ENCODE data around the gene FIS1.
"Not testable (repeated sequence)": the region's sequence is repeated elsewhere in the genome, so short reads cannot be mapped to it uniquely, and the experiment has no call there.

Gene FIS1

DNA sequence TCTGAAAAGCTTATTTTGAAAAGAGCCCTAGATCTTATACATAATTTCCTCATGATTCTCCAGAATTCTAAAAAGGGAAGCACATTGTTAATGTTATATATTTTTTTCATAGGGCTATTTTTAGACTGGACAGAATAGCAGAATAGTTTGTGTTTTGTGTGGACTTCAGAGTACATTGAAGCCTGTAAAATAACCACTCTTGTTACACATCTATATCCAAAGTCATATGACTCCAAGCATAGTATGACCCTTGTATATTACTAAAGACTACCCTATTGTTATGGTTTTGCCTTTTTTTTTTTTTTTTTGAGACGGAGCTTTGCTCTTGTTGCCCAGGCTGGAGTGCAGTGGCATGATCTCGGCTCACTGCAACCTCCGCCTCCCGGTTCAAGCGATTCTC lies 26.1 kb upstream of the FIS1 start:
- in situ Hi-C loops (cut with MboI; ENCODE audit: low sequenced_read_pairs, unreplicated experiment), result no loop called here
- no peak for DNase-seq (ENCODE audit: low spot score)
- TF ChIP-seq, protein P1, sequence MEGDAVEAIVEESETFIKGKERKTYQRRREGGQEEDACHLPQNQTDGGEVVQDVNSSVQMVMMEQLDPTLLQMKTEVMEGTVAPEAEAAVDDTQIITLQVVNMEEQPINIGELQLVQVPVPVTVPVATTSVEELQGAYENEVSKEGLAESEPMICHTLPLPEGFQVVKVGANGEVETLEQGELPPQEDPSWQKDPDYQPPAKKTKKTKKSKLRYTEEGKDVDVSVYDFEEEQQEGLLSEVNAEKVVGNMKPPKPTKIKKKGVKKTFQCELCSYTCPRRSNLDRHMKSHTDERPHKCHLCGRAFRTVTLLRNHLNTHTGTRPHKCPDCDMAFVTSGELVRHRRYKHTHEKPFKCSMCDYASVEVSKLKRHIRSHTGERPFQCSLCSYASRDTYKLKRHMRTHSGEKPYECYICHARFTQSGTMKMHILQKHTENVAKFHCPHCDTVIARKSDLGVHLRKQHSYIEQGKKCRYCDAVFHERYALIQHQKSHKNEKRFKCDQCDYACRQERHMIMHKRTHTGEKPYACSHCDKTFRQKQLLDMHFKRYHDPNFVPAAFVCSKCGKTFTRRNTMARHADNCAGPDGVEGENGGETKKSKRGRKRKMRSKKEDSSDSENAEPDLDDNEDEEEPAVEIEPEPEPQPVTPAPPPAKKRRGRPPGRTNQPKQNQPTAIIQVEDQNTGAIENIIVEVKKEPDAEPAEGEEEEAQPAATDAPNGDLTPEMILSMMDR (IDR thresholded peaks at IDR 0.05; ENCODE audit: borderline replicate concordance, control extremely low read depth, extremely low read depth, insufficient read depth, missing control alignments), result no peak

- in situ Hi-C loops (cut with MboI; ENCODE audit: low sequenced_read_pairs, unreplicated experiment), result no loop called here
- TF ChIP-seq, protein P1 (IDR thresholded peaks at IDR 0.05; ENCODE audit: borderline replicate concordance, control extremely low read depth, extremely low read depth, insufficient read depth, missing control alignments), result no peak
- no peak for DNase-seq (ENCODE audit: low spot score)
These were observed 24.8 kb upstream of the FIS1 start for GRCh38 chr7:101269664-101270063.

DNA sequence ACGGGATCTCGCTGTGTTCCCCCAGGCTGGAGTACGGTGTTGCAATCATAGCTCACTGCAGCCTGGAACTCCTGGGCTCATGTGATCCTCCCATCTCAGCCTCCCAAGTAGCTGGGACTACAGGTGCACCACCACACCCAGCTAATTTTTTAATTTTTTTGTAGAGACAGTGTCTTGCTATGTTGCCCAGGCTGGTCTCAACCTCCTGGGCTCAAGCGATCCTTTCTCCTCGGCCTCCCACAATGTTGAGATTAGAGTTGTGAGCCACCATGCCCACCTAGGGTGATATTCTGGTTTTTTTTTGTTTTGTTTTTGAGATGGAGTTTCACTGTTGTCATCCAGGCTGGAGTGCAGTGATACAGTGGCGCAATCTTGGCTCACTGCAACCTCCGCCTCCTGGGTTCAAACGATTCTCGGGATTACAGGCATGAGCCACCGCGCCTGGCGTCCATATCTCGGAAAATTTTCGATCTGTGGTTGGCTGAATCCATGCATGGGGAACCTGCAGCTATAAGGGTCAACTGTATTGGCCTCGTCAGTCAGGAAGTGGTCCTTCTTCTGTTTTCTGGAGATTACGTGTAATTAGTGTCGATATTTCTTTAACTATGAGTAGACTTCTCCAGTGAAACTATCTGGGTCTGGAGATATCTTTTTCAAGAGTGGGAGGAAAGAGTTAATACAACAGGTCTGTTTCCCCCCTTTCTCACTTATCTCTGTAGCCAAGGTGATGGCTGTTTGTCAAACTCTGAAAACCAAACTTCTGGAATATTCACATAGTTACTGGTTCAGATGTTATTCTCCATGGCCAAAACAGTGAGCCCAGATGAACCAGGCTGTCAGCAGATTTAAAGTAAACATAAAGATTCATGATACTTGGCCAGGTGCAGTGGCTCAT lies 21.0 kb upstream of the FIS1 start:
- DNase-seq (ENCODE audit: low spot score), result no peak
- TF ChIP-seq, protein P1 (IDR thresholded peaks at IDR 0.05; ENCODE audit: borderline replicate concordance, control extremely low read depth, extremely low read depth, insufficient read depth, missing control alignments), result no peak
- in situ Hi-C loops (cut with MboI; ENCODE audit: low sequenced_read_pairs, unreplicated experiment), result no loop called here

- DNase-seq (ENCODE audit: low spot score); in situ Hi-C loops (cut with MboI; ENCODE audit: low sequenced_read_pairs, unreplicated experiment): not testable (repeated sequence)
These were observed 19.3 kb upstream of the FIS1 start for GRCh38 chr7:101264102-101264706.

DNA sequence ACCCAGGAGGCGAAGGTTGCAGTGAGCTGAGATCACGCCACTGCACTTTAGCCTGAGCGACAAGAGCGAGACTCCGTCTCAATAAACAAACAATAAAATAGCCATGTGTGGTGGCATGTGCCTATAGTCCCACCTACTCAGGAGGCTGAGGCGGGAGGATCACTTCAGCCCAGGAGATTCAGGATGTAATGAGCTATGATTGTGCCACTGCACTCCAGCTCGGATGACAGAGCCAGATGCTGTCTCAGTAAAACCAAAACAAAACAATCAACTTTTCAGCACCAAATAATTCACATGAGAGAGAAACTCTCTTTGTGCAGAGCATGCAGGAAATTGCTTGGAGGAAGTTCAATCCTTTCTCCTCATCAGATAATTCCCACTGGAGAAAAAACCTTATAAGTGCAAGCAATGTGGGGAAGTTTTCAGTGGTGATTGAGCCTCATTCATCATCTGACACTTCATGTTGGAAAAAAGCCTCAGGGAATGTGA lies 13.4 kb upstream of the FIS1 start:
- in situ Hi-C loops (cut with MboI; ENCODE audit: low sequenced_read_pairs, unreplicated experiment), result no loop called here
- DNase-seq (ENCODE audit: low spot score), result no peak
- TF ChIP-seq, protein P1 (IDR thresholded peaks at IDR 0.05; ENCODE audit: borderline replicate concordance, control extremely low read depth, extremely low read depth, insufficient read depth, missing control alignments), result no peak

DNA sequence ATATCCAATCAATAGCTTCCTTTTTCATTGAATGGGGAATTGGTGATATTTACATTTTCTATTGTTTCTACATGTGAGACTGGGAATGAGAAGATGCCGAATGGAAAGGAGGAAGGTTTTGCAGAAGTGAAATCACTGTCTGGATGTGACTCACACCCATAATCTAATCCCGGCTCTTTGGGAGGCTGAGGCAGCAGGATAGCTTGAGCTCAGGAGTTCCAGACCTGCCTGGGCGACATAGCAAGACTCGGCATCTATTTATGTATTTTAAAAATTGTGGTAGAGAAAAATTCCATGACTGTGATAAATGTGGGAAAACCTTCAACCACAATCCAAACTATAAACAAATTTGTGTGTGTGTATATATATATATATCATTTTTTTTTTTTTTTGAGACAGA lies 10.9 kb upstream of the FIS1 start:
- TF ChIP-seq, protein P1 (IDR thresholded peaks at IDR 0.05; ENCODE audit: borderline replicate concordance, control extremely low read depth, extremely low read depth, insufficient read depth, missing control alignments), result no peak
- DNase-seq (ENCODE audit: low spot score), result no peak

DNA sequence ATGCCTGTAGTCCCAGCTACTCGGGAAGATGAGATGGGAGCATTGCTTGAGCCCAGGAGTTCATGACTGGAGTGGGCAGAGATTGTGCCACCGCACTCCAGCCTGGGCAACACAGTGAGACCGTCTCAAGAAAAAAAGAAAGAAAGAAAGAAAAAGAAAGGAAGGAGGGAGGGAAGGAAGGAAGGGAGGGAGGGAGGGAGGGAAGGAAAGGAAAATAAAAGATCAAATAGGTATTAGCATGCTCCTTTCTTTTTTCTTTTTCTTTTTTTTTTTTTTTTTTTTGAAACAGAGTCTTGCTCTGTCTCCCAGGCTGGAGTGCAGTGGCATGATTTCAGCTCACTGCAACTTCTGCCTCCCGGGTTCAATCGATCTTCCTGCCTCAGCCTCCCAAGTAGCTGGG lies 8.3 kb upstream of the FIS1 start:
- in situ Hi-C loops (cut with MboI; ENCODE audit: low sequenced_read_pairs, unreplicated experiment); DNase-seq (ENCODE audit: low spot score): not testable (repeated sequence)

More for the DNA sequence above, 10.9 kb upstream of the FIS1 start:
- in situ Hi-C loops (cut with MboI; ENCODE audit: low sequenced_read_pairs, unreplicated experiment), result no loop called here

All from GM13976 (cell line).